Activated CD8-positive, alpha-beta memory T cell treated with anti-CD3 and anti-CD28 coated beads for 1 hour (primary cell): ENCODE measurements around the gene DHX35.
A peak's percentile ranks its signal among the peaks of the same experiment; 100 is the strongest.

Experiments used
- DNase-seq, 2 donors: peaks; one replicate each; pipeline ENCODE4 v3.0.0-alpha.2; 2020; ENCODE audit warnings: low read depth in 1 of 2; ENCODE audit errors: extremely low read depth in 1 of 2

The DHX35 gene

GRCh38 chr20:39016506-39016905 is 54.4 kb downstream of the DHX35 start:
- no peak for DNase-seq

GRCh38 chr20:39019027-39019426 is 56.9 kb downstream of the DHX35 start:
- DNase-seq = no peak

GRCh38 chr20:39019805-39020325 is 57.7 kb downstream of the DHX35 start:
- DNase-seq = no peak

- DNase-seq = no peak
Observed at GRCh38 chr20:39021748-39022147, 59.6 kb downstream of the DHX35 start.

GRCh38 chr20:39025883-39026282 is 63.7 kb downstream of the DHX35 start:
- DNase-seq = no peak

GRCh38 chr20:39029364-39029763 is 67.2 kb downstream of the DHX35 start:
- DNase-seq = no peak

- DNase-seq = no peak
Observed at GRCh38 chr20:39032997-39033396, 70.9 kb downstream of the DHX35 start.

- no peak for DNase-seq
Observed at GRCh38 chr20:39036011-39036410, 73.9 kb downstream of the DHX35 start.

- no peak for DNase-seq
Observed at GRCh38 chr20:39036851-39037250, 74.7 kb downstream of the DHX35 start.

GRCh38 chr20:39038047-39038446 is 75.9 kb downstream of the DHX35 start:
- DNase-seq = no peak

GRCh38 chr20:39038495-39038894 is 76.4 kb downstream of the DHX35 start:
- no peak for DNase-seq

- no peak for DNase-seq
Observed at GRCh38 chr20:39039261-39039660, 77.1 kb downstream of the DHX35 start.

GRCh38 chr20:39040116-39040515 is 78.0 kb downstream of the DHX35 start:
- no peak for DNase-seq

- no peak for DNase-seq
Observed at GRCh38 chr20:39041067-39041466, 78.9 kb downstream of the DHX35 start.

GRCh38 chr20:39042279-39043150 is 80.4 kb downstream of the DHX35 start:
- DNase-seq = no peak

- no peak for DNase-seq
Observed at GRCh38 chr20:39044501-39044900, 82.4 kb downstream of the DHX35 start.

- no peak for DNase-seq
Observed at GRCh38 chr20:39045676-39046075, 83.5 kb downstream of the DHX35 start.

- DNase-seq = no peak
Observed at GRCh38 chr20:39047417-39047985, 85.4 kb downstream of the DHX35 start.

GRCh38 chr20:39048000-39048696 is 86.0 kb downstream of the DHX35 start:
- peak; percentile 11 to 52 for DNase-seq

GRCh38 chr20:39049148-39049547 is 87.0 kb downstream of the DHX35 start:
- DNase-seq = no peak

- peak; percentile 30 to 68 for DNase-seq
Observed at GRCh38 chr20:39049684-39050554, 87.8 kb downstream of the DHX35 start.
